Fibroblast of gingiva (primary cell): ENCODE measurements around the gene ATG14.
"Not testable (repeated sequence)": the region's sequence is repeated elsewhere in the genome, so short reads cannot be mapped to it uniquely, and the experiment has no call there.

Experiments
- DNase-seq: peaks from one replicate; pipeline ENCODE4 v3.0.0-alpha.2; 2011; ENCODE audit warnings: low read depth

ATG14 gene, protein sequence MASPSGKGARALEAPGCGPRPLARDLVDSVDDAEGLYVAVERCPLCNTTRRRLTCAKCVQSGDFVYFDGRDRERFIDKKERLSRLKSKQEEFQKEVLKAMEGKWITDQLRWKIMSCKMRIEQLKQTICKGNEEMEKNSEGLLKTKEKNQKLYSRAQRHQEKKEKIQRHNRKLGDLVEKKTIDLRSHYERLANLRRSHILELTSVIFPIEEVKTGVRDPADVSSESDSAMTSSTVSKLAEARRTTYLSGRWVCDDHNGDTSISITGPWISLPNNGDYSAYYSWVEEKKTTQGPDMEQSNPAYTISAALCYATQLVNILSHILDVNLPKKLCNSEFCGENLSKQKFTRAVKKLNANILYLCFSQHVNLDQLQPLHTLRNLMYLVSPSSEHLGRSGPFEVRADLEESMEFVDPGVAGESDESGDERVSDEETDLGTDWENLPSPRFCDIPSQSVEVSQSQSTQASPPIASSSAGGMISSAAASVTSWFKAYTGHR

GRCh38 chr14:55411426-55412389 lies at the start of gene ATG14:
ATG14 (minus strand) TSS chr14:55411830; CDS start chr14:55411822, 8 bp downstream.
- DNase-seq, result peak; percentile 76

GRCh38 chr14:55458800-55459515 lies 47.3 kb upstream of the ATG14 start:
- DNase-seq, result no peak

DNA sequence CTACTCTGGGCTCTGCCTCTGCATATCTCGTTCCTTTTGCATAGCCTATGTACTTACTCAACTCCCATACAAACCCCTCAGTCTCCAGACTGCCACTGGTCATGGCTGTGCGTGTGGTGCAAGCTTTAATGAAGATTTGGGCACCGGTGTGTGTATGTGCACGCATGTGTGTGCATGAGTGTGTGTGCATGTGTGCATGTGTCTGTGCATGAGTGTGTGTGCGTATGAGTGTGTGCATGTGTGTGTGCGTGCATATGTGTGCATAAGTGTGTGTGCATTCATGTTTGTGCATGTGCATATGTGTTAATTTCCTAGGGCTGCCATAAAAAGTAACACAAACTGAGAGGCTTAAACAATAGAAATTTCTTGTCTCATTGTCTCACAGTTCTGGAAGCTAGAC lies 45.9 kb upstream of the ATG14 start:
- DNase-seq, result no peak

GRCh38 chr14:55456411-55456810 lies 44.8 kb upstream of the ATG14 start:
- not testable (repeated sequence) for DNase-seq

DNA sequence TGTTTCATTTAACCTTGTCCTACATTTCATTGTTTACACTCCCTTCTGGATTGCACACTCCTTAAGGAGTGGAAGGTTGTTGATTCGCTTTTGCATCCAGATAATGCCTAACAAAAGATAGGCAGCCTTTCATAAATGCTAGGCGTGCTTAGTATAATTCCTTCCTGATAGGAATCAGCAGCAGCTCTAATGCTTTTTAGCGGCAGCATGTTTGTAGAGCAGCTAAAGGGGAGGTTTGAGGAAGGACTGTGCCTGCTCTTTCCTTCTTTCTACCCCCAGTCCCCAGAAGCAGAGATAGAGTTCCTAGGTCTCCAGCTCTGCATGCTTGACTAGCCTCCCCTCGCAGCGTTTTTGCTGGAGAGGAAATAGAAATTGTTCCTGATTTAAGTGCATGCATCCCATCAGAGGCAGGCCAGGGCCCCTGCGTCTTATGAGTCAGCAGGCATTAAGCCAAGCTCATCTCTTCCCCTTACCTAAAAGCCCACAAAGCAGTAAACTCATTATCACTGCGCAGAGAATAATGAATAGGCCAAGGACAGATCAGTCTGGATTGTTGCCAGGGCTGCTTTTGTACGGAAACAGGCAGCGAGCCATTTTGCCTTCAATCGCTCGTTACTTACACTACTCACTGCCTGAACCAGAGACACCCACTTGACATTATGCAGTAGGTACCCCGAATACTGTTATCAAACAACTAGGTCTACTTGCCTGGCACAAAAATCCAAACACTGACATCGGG lies 42.8 kb upstream of the ATG14 start:
- DNase-seq, result peak; percentile 17

DNA sequence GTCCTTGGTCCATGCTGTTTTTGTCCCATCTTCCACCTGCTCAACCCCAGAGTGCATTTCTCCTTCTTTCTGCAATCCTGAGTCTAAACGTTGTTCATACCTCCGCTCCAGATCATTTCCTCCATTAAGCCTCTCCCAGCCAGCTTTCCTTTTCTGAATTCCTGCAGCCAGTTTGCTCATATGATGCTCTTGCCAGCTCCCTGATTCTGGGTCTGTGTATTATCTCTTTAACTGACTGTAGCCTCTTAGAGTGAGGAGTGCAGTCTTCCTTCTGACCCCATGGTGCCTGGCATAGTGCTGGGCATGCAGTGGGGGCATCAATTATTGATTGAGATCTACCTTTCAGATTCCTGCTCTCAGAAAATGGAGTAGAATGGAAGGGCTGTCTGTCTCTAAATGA lies 40.3 kb upstream of the ATG14 start:
- no peak for DNase-seq

DNA sequence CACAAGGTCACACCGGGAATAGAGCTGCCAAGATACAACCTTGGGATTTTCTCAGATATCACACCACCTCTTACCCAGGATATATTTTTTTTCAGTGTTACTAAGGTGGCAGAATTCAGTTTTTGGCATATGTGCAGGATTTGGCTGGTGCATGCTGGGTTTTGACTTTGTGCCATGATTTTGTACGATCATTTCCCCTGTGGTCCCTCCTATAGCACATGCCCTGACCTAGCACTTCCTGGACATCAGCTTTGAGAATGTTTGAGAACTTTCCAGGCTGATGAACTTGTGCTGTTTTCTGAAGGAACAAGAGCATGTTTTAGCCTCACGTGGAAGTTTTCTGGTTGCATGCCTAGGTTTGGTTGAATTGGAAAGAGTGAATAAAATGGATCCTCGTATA lies 39.8 kb upstream of the ATG14 start:
- no peak for DNase-seq

- DNase-seq, result no peak
These were observed 39.4 kb upstream of the ATG14 start for GRCh38 chr14:55450987-55451386.

GRCh38 chr14:55450539-55450938 lies 38.9 kb upstream of the ATG14 start:
- no peak for DNase-seq

DNA sequence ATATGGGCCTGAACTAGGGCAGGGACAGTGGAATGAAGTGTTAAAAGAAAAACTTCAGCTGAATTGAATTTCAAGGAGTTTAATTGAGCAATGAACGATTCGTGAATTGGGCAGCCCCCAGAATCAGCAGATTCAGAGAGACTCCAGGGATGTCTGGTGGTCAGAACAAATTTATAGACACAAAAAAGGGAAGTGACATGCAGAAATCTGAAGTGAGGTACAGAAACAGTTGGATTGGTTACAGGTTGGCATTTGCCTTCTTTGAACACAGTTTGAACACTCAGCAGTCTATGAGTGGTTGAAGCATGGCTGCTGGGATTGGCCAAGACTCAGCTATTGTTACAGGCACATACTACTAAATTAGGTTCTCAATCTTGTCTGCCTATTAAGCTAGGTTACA lies 38.5 kb upstream of the ATG14 start:
- DNase-seq, result no peak

DNA sequence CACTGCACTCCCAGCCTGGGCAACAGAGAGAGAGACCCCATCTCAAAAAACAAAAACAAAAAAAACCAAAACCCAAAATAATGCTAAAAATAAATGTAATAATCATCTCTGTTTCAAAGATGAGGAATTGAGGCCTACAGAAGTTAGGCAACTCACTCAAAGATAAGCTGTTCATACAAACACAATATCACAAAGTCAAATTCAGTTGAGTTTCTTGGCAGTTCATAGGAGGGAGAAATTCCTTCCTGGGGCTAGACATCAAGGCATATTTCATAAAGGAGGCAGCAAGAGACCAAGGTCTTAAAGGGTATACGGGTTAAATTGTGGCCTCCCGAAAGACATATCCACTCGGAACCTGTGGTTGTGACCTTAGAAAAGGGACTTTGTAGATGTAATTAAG lies 37.5 kb upstream of the ATG14 start:
- DNase-seq, result no peak

DNA sequence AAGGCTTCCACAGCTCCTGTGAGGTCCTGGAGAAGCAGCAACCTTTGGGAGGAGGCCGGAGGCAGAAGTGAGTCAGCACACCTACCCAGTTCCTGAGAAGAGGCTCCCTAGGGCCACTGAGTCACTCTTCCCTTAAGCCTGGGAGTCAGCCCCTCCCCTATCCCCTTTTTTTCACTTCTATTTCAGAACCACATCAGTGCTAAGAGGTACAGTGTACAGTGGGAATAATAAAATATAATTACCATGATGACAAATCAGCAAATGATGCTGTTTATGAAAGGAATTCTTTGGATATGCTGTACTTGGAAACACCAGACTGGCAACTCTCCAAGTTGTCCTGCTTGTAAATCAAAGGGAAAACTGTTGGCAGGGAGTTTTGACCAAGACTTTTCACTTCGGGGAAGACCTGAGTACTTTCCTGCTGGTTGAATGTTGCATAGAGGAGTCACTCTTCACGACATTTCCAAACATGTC lies 36.5 kb upstream of the ATG14 start:
- peak; percentile 64 for DNase-seq

DNA sequence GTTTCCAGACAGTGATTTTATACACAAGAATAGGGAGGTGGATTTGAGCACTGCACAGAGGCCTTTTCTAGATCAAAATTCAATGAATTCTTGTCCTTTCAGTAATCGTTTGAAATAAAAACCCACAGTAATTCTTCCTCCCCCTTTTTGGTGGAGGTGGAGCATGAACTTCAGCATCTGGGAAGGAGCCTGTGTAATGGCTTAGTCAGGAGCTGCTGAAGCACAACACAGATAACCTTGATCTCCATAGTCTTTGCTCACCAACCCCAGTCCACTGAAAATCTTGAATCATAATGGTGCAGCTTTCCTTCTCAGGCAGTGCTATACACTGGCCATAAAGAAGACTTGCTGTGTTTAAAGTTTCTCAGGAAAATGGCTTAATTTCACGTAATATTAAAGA lies 35.2 kb upstream of the ATG14 start:
- DNase-seq, result peak; percentile 28

DNA sequence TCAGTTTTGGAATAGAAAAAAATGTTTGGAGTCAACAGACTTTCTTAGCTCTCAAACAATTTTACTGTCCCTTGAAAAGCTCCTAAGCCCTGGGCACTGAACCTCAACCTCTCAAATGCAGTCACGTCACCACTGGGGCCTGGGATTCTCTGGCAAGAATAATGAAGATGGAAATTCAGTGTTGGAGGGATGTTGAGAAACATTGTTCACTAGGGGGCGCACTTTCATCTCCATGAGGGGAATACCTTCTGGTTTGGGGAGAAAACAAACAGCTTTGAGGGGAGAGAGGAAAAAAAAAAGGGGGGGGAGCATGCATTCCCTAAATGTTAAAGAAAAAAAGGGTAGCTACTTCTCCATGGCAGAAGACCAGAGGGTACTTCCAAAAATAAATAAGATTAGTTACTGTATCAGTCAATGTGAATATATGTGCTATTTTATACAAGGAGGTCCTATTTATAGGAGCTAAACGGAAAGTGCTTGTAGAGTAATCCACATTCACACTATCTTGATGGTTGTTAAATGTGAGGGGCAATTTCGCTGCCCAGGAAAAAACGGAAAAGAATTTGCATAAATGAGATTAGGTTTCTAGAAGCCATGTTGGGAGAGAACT lies 34.6 kb upstream of the ATG14 start:
- DNase-seq, result peak; percentile 59

DNA sequence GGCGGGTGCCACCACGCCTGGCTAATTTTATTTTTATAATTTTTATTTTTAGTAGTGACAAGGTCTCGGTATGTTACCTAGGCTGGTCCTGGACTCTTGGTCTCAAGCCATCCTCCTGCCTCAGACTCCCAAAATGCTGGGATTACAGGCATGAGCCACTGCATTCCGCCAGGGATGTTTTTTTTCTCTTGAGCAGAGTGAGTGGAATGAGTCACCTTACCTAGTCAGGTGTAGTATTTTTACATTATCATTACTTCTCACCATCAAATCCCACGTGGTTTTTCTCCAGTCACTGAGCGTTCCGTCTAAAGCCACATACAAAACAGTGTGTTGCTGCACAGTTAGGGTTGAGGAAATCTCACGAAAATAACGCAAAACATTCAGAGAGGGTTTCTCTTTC lies 29.7 kb upstream of the ATG14 start:
- DNase-seq, result no peak

- no peak for DNase-seq
These were observed 28.8 kb upstream of the ATG14 start, which contains the start of gene TBPL2 for GRCh38 chr14:55440385-55440784. TBPL2 (minus strand) TSS chr14:55440616; CDS start chr14:55440449, 167 bp downstream.

DNA sequence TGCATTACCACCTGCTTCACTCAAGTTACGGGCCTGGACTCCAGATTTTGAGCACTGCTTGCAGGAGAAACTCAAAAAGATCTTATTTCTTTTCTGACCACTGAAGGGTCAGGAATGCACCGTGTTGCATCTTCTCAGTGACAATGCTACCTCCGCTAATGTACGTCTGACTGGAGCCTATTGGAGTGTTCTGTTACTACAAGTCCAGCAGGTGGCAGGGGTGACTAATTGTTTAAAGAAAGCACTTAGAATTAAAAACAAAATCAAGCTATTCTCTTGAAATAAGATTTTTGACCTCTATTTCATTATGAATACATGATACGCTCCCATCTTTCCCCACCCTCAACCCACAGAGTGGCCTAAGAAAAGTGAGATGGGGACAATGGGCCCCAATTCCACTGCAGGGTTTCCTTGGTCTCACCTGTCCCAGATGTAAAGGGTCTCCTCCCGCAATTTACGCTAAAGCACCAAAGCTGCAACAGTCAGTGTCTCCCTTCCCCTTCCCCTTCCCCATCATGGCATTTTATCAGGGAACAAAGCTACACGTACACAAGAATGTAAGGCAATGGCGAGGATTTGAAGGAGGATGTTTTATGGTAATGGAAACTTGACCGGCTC lies 26.5 kb upstream of the ATG14 start:
- peak; percentile 46 for DNase-seq

DNA sequence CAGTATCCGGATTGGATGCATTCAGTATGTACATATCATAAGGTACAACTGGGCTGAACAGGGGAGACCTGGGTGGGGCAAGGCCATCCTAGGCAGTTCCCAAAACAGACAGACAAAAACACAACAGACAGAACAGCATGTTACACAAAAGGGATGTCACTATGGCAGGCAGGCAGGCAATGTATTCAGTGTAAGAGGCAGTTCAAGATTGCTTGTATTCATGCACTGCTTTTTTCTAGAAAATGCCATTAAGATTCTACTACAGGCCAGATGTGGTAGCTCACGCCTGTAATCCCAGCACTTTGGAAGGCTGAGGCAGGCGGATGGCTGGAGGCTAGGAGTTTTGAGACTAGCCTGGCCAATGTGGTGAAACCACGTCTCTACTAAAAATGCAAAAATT lies 25.3 kb upstream of the ATG14 start:
- DNase-seq, result no peak

GRCh38 chr14:55436519-55436918 lies 24.9 kb upstream of the ATG14 start:
- DNase-seq, result no peak

DNA sequence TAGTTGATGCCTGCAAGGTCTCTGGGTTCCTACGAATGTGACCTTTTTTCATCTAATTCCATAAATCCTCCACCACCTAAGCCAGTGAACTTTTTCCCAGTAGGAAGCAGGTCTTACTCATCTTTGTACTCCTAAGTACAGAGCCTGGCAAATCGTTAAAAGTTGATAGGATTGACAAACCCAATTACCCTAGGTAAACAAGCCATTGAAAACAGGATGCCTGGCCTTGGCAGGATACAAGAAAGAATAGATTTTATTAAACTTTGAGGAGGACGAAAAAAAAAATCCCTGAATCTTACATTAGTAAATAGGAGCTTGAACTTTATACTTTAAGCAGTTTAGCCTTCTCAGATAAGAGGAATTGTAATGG lies 23.2 kb upstream of the ATG14 start:
- no peak for DNase-seq
